PC-9 (cell line): ENCODE results near the gene TNIK. TPM values are rescaled to one million over a fixed set of nuclear protein-coding genes. Genes with fewer than 3 reads are reported as not detected.

Experiments
- BruUV-seq: library from RNA; stranded (reverse); fragments of 400-500 nt; replicated peaks from 2 replicates; lab custom pipeline; 2021; lab: Mats Ljungman, UMichigan
- CTCF ChIA-PET: fragments of 300-600 bp; sonication (Branson Sonifier 250); formaldehyde crosslinking; loops from one replicate; lab custom pipeline; 2022; ENCODE audit warnings: antibody characterized with exemption; lab: Charles Lee
- POLR2A ChIA-PET: fragments of 300-600 bp; sonication (Branson Sonifier 250); formaldehyde crosslinking; loops from one replicate; lab custom pipeline; 2022; ENCODE audit warnings: antibody characterized with exemption; ENCODE audit not compliant: unreplicated experiment; lab: Charles Lee
- DNase-seq, 2 experiments: peaks; one replicate each; pipeline versions ENCODE4 v3.0.0 to v3.0.0-alpha.2; 2015 to 2022; ENCODE audit warnings: mixed read lengths in 1 of 2
- H2AFZ ChIP-seq: fragments of 200-600 bp; sonication (generic); 2 replicates; pipeline ENCODE4 v1.8.1; 2017; ENCODE audit warnings: antibody characterized with exemption
- H3F3A ChIP-seq: fragments of 200-600 bp; sonication (generic); 2 replicates; pipeline ENCODE4 v1.8.1; 2017; ENCODE audit warnings: antibody characterized with exemption, mild to moderate bottlenecking, low read depth; ENCODE audit not compliant: insufficient read depth
- H3K27ac ChIP-seq: fragments of 200-600 bp; sonication (generic); 2 replicates; pipeline ENCODE4 v1.6.1; 2016; ENCODE audit warnings: mixed run types
- H3K27me3 ChIP-seq: fragments of 200-600 bp; sonication (generic); 2 replicates; pipeline ENCODE4 v1.6.1; 2016; ENCODE audit warnings: low read depth, mixed run types; ENCODE audit not compliant: insufficient read depth
- H3K36me3 ChIP-seq: fragments of 200-600 bp; sonication (generic); 2 replicates; pipeline ENCODE4 v1.6.1; 2016; ENCODE audit warnings: low read depth, mixed run types
- H3K4me1 ChIP-seq: fragments of 200-600 bp; sonication (generic); replicated peaks from 2 replicates; pipeline ENCODE4 v1.6.1; 2016; ENCODE audit warnings: mixed run types; ENCODE audit not compliant: insufficient read depth
- H3K4me2 ChIP-seq: fragments of 200-600 bp; sonication (generic); 2 replicates; pipeline ENCODE4 v1.6.1; 2017; ENCODE audit warnings: mixed run types
- H3K4me3 ChIP-seq: fragments of 200-600 bp; sonication (generic); 2 replicates; pipeline ENCODE4 v1.6.1; 2016; ENCODE audit warnings: mixed run types
- H3K79me2 ChIP-seq: fragments of 200-600 bp; sonication (generic); 2 replicates; pipeline ENCODE4 v1.6.1; 2017; ENCODE audit warnings: low read depth, mixed run types
- H3K9me2 ChIP-seq: fragments of 200-600 bp; sonication (generic); 2 replicates; pipeline ENCODE4 v1.8.1; 2017; ENCODE audit warnings: mild to moderate bottlenecking; ENCODE audit not compliant: insufficient read depth
- H3K9me3 ChIP-seq: fragments of 200-600 bp; sonication (generic); 2 replicates; pipeline ENCODE4 v1.8.1; 2016; ENCODE audit warnings: low read depth; ENCODE audit not compliant: insufficient read depth
- H4K20me1 ChIP-seq: fragments of 200-600 bp; sonication (generic); 2 replicates; pipeline ENCODE4 v1.8.1; 2017; ENCODE audit not compliant: insufficient read depth
- EZH2 ChIP-seq: fragments of 200-600 bp; sonication (generic); IDR thresholded peaks from 2 replicates; pipeline ENCODE4 v1.8.0; 2017; ENCODE audit warnings: antibody characterized with exemption, low read depth
- intact Hi-C: fragments of 100-400 bp; cut with micrococcal nuclease; formaldehyde crosslinking; loops from one replicate; pipeline ENCODE4 v1.10.0; 2022; ENCODE audit not compliant: unreplicated experiment
- total RNA-seq: library from RNA; stranded (reverse); gene quantifications from 2 replicates; pipeline ENCODE4 v1.2.3, GENCODE V29; 2021
- TF ChIP-seq, protein P1 (sequence below): fragments of 200-600 bp; sonication (generic); conservative IDR thresholded peaks from 2 replicates; pipeline ENCODE4 v1.6.1; 2017; ENCODE audit warnings: mixed run types, antibody characterized with exemption, mild to moderate bottlenecking, moderate library complexity

The TNIK gene
- total RNA-seq, 1 experiment from 2014 or later = 30.7 TPM

DNA sequence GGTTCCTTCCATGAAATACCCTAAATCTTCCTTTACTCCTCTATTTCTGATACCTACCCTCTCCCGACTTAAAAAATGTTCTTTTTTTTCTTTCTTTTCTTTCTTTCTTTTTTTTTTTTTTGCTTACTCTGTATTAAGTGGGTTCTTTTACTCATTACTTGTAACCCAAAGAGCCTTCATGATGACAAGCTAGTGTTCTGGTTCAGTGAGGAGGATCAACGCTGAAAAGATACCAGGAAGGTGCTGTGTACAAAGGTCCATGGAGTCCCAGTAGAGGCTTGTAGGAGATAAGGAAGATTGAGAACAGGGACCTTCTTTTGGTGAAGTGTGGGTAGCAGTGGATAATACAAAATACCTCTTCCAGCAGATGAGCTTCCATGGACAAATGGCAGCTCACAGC, 369.9 kb downstream of the TNIK start:
- Histone ChIP-seq H3K27me3 (no peaks in the 10 kb centered on the region), H3F3A (0 out of 2 replicates have a peak, but pooled peaks cover 3% of the 10 kb centered on the region), H3K27ac (no peak overlapping the region), H3K9me3 (no peaks in the 10 kb centered on the region), H3K9me2 (no peaks in the 10 kb centered on the region), H3K4me2 (no peak overlapping the region), H3K79me2 (no peaks in the 10 kb centered on the region), H3K4me1 (peaks cover 16% of the 10 kb centered on the region), H4K20me1 (no peaks in the 10 kb centered on the region), H2AFZ (no peak overlapping the region), H3K4me3 (no peak overlapping the region), H3K36me3 (peaks cover 14% of the 10 kb centered on the region)
- CTCF ChIA-PET = interaction anchor here (0.7 kb wide), 2 partner anchors 9 to 44 kb away, joined by 8 to 9 read pairs; no protein-coding TSS in a partner anchor
- TF ChIP-seq, protein P1, sequence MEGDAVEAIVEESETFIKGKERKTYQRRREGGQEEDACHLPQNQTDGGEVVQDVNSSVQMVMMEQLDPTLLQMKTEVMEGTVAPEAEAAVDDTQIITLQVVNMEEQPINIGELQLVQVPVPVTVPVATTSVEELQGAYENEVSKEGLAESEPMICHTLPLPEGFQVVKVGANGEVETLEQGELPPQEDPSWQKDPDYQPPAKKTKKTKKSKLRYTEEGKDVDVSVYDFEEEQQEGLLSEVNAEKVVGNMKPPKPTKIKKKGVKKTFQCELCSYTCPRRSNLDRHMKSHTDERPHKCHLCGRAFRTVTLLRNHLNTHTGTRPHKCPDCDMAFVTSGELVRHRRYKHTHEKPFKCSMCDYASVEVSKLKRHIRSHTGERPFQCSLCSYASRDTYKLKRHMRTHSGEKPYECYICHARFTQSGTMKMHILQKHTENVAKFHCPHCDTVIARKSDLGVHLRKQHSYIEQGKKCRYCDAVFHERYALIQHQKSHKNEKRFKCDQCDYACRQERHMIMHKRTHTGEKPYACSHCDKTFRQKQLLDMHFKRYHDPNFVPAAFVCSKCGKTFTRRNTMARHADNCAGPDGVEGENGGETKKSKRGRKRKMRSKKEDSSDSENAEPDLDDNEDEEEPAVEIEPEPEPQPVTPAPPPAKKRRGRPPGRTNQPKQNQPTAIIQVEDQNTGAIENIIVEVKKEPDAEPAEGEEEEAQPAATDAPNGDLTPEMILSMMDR = no peak
- TF ChIP-seq EZH2 = no peak
- no TSS peak for BruUV-seq
- POLR2A ChIA-PET = no interaction called here
- intact Hi-C loops = no loop called here
- no peak for DNase-seq

DNA sequence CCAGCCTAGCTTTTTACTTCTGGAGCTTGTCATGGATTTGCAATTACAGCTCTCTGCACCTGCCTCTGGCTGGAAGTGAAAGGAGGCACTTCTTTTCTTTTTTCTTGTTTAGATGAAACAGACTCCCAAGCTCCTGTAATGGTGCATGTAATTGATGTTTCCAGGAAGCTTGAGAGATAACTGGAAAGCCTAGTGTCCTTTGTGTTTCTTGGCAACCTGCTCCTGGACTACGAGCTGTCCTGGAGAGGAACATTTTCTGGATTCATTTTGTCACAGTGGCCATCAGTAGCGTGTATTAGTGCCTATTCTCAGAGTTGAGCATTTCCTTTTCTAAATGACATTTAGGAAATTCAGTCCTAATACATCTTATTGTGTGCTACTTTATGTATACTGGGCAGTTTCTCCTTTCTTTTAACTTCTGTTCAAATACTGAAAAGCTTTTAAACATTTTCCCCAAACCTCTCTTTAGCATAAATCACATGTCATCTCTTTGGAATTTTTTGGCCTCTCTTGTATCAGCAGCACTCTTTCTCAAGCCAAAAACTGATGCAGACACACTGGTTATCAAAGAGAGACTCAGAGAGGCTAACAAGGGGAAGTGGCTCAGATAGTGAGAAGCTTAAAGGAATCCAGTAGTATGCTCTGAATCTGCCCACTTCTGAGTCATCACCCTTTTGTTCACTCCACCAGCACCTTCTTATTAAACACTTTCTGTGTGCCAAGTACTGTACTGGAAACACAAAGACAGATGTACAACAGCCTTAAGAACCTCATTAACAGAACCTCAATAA, 371.0 kb downstream of the TNIK start:
- Histone ChIP-seq H3K9me3 (no peaks in the 10 kb centered on the region), H3K9me2 (no peaks in the 10 kb centered on the region), H3K4me1 (peaks cover 16% of the 10 kb centered on the region), H3F3A (0 out of 2 replicates have a peak, but pooled peaks cover 3% of the 10 kb centered on the region), H2AFZ (no peak overlapping the region), H3K27ac (no peak overlapping the region), H3K4me2 (no peak overlapping the region), H3K27me3 (no peaks in the 10 kb centered on the region), H3K36me3 (peaks cover 14% of the 10 kb centered on the region), H3K4me3 (no peak overlapping the region), H4K20me1 (no peaks in the 10 kb centered on the region), H3K79me2 (no peaks in the 10 kb centered on the region)
- BruUV-seq = no TSS peak
- ChIA-PET POLR2A (interaction anchor here (0.6 kb wide), 1 partner anchor 1681 kb away, joined by 5 read pairs; no protein-coding TSS in a partner anchor), CTCF (interaction anchor here (0.5 to 0.6 kb wide), 2 partner anchors 25 to 38 kb away, joined by 3 to 8 read pairs; no protein-coding TSS in a partner anchor)
- intact Hi-C loops = no loop called here
- TF ChIP-seq, protein P1 = no peak
- no peak for TF ChIP-seq EZH2
- peak; percentile 15 to 77 for DNase-seq

DNA sequence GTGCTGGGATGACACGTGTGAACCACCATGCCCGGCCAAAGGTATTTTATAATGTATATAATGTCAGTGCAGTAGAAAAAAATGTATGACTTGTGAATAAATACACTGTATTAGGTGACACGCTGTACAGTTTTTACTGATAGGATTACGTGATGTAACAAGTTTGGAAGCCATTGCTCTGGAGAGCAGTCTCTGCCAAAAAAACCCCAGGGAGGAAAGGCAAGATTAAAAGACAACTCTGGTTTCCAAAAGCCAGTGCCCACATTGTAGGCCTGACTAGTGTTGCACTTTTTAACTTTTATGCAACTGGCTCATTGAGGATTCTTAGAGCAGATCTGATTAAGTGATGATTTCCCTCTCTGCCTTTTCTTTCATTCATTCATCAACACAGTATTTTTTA, 371.7 kb downstream of the TNIK start:
- POLR2A ChIA-PET = no interaction called here
- no TSS peak for BruUV-seq
- CTCF ChIA-PET = no interaction called here

More for the DNA sequence above, 371.7 kb downstream of the TNIK start:
- no peaks in the 10 kb centered on the region for H4K20me1 ChIP-seq
- H3K9me2 ChIP-seq = no peaks in the 10 kb centered on the region
- H3K4me3 ChIP-seq = no peak overlapping the region
- TF ChIP-seq EZH2 = no peak
- TF ChIP-seq, protein P1 = no peak
- no peak for DNase-seq
- H3F3A ChIP-seq = 0 out of 2 replicates have a peak, but pooled peaks cover 3% of the 10 kb centered on the region
- intact Hi-C loops = no loop called here
- H2AFZ ChIP-seq = no peak overlapping the region
- peaks cover 14% of the 10 kb centered on the region for H3K36me3 ChIP-seq
- no peaks in the 10 kb centered on the region for H3K79me2 ChIP-seq
- H3K9me3 ChIP-seq = no peaks in the 10 kb centered on the region
- H3K27me3 ChIP-seq = no peaks in the 10 kb centered on the region
- no peak overlapping the region for H3K4me2 ChIP-seq
- peaks cover 16% of the 10 kb centered on the region for H3K4me1 ChIP-seq
- no peak overlapping the region for H3K27ac ChIP-seq
